Measurements from ENCODE around the gene CAPZB. TPM values are rescaled to one million over a fixed set of nuclear protein-coding genes. Genes with fewer than 3 reads are reported as not detected.

The CAPZB gene
- polyA plus RNA-seq, 1 experiment, result 312 TPM

DNA sequence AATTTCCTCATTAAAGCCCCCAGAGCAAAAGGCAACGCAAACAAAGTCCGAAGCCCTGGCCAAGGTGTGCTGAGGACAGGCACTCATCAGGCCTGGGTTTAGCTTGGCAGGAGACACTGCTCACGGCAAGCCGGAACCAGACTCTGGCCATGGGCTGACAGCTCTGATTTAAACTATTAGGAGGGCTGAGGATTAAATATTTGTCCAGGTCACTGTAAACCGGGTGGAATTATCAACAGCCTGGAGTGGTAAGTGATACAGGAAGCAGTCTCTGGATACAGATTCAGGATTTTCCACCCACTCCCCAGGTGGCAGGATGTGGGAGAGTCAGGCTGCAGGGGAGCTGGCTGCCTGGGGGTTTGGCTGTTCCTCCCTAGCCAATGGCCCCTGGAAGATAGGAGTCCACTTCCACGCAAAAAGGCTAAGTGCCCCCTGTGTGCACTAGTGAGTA lies 130.8 kb downstream of the CAPZB start:
- CTCF ChIA-PET, result interaction anchor here (0.6 to 1.6 kb wide), 2 partner anchors 10 to 300 kb away, joined by 3 to 10 read pairs; no protein-coding TSS in a partner anchor
- TF ChIP-seq, protein P1, sequence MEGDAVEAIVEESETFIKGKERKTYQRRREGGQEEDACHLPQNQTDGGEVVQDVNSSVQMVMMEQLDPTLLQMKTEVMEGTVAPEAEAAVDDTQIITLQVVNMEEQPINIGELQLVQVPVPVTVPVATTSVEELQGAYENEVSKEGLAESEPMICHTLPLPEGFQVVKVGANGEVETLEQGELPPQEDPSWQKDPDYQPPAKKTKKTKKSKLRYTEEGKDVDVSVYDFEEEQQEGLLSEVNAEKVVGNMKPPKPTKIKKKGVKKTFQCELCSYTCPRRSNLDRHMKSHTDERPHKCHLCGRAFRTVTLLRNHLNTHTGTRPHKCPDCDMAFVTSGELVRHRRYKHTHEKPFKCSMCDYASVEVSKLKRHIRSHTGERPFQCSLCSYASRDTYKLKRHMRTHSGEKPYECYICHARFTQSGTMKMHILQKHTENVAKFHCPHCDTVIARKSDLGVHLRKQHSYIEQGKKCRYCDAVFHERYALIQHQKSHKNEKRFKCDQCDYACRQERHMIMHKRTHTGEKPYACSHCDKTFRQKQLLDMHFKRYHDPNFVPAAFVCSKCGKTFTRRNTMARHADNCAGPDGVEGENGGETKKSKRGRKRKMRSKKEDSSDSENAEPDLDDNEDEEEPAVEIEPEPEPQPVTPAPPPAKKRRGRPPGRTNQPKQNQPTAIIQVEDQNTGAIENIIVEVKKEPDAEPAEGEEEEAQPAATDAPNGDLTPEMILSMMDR (IDR thresholded peaks at IDR 0.05; ENCODE audit: low read depth, low read length), result no peak
- H3K4me3 ChIP-seq (ENCODE audit: low read depth, low read length), result no peak overlapping the region
- H3K9me3 ChIP-seq (ENCODE audit: control insufficient read depth, insufficient read depth, low read length), result no peaks in the 10 kb centered on the region
- H3K27ac ChIP-seq (ENCODE audit: low read depth, low read length), result peak overlapping the region; percentile 31
- POLR2A ChIA-PET, result no interaction called here
- DNase-seq (ENCODE audit: low read depth, low spot score), result no peak
- H3K27me3 ChIP-seq (ENCODE audit: control insufficient read depth, insufficient read depth, low read length), result no peaks in the 10 kb centered on the region

DNA sequence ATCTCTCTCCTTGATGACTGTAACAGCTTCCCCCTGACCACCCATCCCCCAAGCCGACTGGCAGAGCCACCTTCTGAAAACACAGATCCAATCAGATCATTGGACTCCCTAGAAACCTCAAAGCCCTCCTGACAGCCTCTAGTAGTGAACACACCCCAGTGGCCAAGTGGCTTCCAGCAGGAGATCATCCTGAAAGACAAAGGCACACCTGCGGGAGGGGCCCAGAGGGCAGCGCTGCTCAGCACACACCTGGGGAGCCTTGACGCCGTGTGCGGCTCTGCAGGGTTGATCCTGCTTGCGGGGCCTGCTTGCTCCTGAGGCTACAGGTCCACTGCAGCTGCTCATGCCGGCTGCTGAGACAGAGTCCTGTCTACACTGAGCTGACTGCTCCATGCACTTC lies 131.7 kb downstream of the CAPZB start:
- no peaks in the 10 kb centered on the region for H3K27me3 ChIP-seq (ENCODE audit: control insufficient read depth, insufficient read depth, low read length)
- ChIA-PET POLR2A (no interaction called here), CTCF (interaction anchor here (0.6 to 1.6 kb wide), 2 partner anchors 9 to 12 kb away, joined by 3 to 10 read pairs; no protein-coding TSS in a partner anchor)

DNA sequence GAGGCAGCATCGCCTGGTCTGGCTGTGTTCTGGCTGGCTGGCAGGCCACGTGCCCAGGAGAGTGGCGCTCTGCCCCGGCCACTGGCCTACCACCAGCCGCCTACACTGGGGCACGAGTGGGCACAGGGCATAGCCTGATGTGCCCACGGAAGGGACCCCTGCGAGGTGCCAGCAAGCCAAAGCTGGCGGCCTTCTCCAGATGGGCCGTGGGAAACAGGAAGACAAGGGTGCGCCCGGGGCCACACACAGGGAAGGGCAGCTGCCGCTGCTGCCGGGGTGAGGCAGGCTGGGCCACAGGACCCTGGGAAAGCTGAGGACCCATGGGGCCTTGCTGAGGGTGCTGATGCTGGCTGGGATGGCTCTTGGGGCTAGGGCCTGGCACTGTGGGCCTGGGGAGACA lies 132.5 kb downstream of the CAPZB start:
- Histone ChIP-seq H3K9me3 (ENCODE audit: control insufficient read depth, insufficient read depth, low read length) (no peaks in the 10 kb centered on the region), H3K27me3 (ENCODE audit: control insufficient read depth, insufficient read depth, low read length) (no peaks in the 10 kb centered on the region), H3K27ac (ENCODE audit: low read depth, low read length) (peak overlapping the region; percentile 31), H3K4me3 (ENCODE audit: low read depth, low read length) (no peak overlapping the region)
- TF ChIP-seq, protein P1 (IDR thresholded peaks at IDR 0.05; ENCODE audit: low read depth, low read length), result no peak
- no peak for DNase-seq (ENCODE audit: low read depth, low spot score)
- ChIA-PET CTCF (no interaction called here), POLR2A (no interaction called here)

More for the DNA sequence above, 131.7 kb downstream of the CAPZB start:
- no peak for DNase-seq (ENCODE audit: low read depth, low spot score)
- H3K4me3 ChIP-seq (ENCODE audit: low read depth, low read length), result no peak overlapping the region
- no peak overlapping the region for H3K27ac ChIP-seq (ENCODE audit: low read depth, low read length)
- TF ChIP-seq, protein P1 (IDR thresholded peaks at IDR 0.05; ENCODE audit: low read depth, low read length), result no peak
- H3K9me3 ChIP-seq (ENCODE audit: control insufficient read depth, insufficient read depth, low read length), result no peaks in the 10 kb centered on the region

DNA sequence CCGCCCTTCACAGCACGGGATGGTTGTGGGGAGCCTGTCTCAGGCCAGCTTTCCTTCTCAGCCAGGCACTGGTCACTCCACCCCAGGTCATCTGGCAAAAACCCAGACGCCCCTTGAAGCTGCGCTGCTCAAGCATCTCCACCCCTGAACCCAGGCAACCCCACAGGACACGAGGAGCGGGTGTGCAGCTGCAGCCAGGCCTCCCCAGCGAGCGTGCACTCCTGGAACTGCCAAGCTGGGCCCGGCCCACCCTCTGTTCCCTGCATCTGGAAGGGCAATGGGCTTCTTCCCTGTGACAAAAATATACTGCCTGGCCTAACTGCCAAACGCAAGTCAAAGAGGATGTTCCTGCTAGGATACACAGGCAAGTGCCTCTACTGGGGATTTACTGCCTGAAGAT lies 133.5 kb downstream of the CAPZB start:
- TF ChIP-seq, protein P1 (IDR thresholded peaks at IDR 0.05; ENCODE audit: low read depth, low read length), result no peak
- Histone ChIP-seq H3K4me3 (ENCODE audit: low read depth, low read length) (no peak overlapping the region), H3K9me3 (ENCODE audit: control insufficient read depth, insufficient read depth, low read length) (no peaks in the 10 kb centered on the region), H3K27me3 (ENCODE audit: control insufficient read depth, insufficient read depth, low read length) (no peaks in the 10 kb centered on the region), H3K27ac (ENCODE audit: low read depth, low read length) (no peak overlapping the region)
- CTCF ChIA-PET, result interaction anchor here (1.1 to 1.3 kb wide), 3 partner anchors 9 to 302 kb away, joined by 3 to 4 read pairs (median 3); no protein-coding TSS in a partner anchor
- DNase-seq (ENCODE audit: low read depth, low spot score), result no peak
- POLR2A ChIA-PET, result no interaction called here

DNA sequence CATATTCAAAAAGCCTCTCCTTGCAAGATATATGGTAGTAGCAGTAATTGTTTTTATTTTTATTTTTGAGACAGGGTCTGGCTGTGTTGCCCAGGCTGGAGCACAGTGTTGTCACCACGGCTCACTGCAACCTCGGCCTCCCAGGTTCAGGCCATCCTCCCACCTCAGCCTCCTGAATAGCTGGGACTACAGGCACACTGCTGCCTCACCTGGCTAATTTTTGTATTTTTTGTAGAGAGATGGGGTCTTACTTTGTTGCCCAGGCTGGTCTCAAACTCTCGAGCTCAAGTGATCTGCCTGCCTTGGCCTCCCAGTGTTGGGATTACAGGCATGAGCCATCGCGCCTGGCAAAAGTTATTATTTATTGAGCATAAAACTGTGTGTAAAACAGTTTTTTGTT lies 134.8 kb downstream of the CAPZB start:
- ChIA-PET POLR2A (interaction anchor here (0.7 kb wide), 1 partner anchor 119 kb away, joined by 3 read pairs; no protein-coding TSS in a partner anchor), CTCF (interaction anchor here (0.7 to 1.8 kb wide), 4 partner anchors 9 to 116 kb away, joined by 3 to 6 read pairs (median 4); no protein-coding TSS in a partner anchor)
- no peak for DNase-seq (ENCODE audit: low read depth, low spot score)
- H3K27ac ChIP-seq (ENCODE audit: low read depth, low read length), result no peak overlapping the region
- no peaks in the 10 kb centered on the region; the same call in 1 of the 2 replicates for H3K9me3 ChIP-seq (ENCODE audit: control insufficient read depth, insufficient read depth, low read length)
- no peaks in the 10 kb centered on the region for H3K27me3 ChIP-seq (ENCODE audit: control insufficient read depth, insufficient read depth, low read length)
- TF ChIP-seq, protein P1 (IDR thresholded peaks at IDR 0.05; ENCODE audit: low read depth, low read length), result no peak
- H3K4me3 ChIP-seq (ENCODE audit: low read depth, low read length), result no peak overlapping the region
